Measurements from ENCODE around the gene GPR146.
"Not testable (repeated sequence)": the region's sequence is repeated elsewhere in the genome, so short reads cannot be mapped to it uniquely, and the experiment has no call there.

The GPR146 gene

DNA sequence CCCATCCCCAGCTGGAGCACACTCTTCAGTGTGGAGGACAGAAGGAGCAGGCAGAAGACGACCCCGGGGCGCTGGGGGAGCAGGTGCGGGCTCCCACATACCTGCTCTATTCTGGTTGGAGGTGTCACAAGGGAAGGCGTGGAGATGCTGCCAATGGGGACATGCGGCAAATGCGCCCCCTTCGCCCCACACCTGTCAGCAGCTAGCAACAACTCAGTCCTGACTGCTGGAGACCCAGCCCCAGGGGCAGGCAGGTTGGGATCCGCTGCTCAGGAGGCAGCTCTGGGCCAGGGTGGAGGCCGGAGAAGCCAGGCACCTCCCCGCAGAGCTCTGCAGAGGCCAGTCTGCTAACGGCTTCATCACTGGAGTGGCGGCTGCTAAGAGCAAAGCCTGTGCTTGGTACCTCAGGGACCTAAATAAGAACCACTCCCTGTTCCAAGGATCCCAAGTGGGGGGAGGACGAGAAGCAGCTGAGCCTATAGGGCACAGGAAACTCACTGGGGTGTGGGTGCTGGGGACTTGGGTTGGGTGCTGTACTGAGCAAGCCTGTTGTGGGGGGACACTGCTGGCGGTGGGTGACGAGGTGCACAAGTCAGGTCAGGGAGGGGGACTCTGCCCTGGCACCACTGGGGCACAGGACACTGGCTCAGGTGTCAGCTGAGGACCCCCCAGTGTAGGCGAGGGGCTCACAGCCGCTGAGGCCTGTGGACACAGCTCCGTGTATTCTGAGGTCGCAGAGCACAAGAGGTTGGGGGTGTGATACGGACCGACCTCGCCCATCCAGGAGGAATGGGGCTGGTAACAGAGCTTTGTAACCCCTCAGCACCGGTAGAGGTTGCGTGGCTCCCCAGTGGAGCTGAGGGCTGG, 19.2 kb upstream of the GPR146 start:
- no peak for DNase-seq

GRCh38 chr7:1025743-1026581, 18.4 kb upstream of the GPR146 start:
- no peak for DNase-seq

GRCh38 chr7:1026721-1027161, 17.6 kb upstream of the GPR146 start:
- no peak for DNase-seq

DNA sequence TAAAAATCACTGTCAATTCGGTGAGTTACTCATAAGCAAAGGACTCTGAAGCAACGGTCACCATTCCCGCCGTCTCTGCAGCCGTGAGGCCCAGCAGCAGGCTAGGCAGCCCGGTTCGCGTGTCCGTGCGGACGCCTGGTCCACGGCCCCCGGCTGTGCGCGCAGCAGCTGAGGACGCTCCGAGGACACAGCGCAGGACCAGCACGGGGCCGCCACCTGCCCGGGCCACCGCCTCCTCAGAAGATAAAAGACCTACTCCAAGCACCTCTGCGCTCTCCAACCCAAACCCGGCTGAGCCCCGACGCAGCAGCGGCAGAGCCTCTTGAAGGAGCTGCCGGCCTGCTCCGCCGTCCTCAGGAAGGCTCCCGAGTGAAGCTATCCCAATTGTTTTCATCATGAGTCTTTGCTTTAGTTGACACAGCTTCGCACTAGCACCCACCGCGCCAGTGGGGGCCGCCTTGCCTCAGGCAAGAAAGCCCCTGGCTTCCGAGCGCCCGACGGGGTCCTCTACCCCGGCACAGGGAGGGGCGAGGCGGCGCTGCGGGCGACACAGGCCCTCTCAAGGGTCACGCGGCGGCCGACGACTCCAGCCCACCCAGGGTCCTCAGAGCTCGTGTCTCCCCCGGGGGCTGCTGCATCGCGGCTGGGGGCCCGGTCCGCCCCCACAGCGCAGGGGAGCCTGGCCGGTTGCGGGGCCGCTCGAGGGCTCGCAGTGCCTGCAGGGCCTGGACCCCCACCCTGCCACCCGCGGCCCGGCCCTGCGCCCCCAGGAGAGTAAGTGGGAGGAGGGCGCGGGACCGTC, 16.9 kb upstream of the GPR146 start:
- DNase-seq: peak in 20 of 51 donors; percentile 18 to 75 (median 41)

DNA sequence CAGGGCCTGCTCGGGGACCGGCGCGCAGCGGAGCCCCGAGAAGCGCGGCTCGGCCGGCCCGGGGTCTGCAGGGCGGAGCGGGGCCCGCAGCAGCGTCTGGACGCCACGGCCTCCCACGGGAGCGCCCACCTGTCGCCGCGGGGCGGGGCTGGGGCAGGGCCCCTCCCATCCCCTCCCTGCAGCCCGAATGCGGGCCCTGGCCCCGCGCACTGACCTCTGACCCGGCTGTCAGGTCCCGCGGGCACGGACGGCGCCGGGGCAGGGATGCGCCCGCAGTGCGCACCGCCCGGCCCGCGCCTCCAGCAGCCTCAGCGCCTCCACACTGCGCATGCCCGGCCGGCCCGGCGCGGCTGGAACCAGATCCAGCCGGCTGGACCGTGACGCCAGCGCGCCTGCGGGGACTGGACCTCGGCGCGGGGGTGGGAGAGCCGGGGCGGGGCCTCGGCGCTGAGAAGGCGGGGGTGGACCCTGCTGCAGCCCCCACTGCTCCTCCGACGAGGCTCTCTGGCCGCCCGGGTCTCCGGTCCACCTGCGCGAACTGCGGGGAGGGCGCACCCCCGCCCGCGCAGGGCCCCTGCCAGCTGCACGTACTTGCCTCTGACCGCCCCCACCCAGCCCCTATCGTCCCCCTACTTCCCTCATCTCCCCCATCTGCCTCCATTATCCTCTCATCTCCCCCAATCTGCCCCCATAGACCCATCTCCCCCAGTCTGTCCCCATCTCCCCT, 16.1 kb upstream of the GPR146 start:
- DNase-seq: peak; percentile 18 to 94 (median 82)

DNA sequence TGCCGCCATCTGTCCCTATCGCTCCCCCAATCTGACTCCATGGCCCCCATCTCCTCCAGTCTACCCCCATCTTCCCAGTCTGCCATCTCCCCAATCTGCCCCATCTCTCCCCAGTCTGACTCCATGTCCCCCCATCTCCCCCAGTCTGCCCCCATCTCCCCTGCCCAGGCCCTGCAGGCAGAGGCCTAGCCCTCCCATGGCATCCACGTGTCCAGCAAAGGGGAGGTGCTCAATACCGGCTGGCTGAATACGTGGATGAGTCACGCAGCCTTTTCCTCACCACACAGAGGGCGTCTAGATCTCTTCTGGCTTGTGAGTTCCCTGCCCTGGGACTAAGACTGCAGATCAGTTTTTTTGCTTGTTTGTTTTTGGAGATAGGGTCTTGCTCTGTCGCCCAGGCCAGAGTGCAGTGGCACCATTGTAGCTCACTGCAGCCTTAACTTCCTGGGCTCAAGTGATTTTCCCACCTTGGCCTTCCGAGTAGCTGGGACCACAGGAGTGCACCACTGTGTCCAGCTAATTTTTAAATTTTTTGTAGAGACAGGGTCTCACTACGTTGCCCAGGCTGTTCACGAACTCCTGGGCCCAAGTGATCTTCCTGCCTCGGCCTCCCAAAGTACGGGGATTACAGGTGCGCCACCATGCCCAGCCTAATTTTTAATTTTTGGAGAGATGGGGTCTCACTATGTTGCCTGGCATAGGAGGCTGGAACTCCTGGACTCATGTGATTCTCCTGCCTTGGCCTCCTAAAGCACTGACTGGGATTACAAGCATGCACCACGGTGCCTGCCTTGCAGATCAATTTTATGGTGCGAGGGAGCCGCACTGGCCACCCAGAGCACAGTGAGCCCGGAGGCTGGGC, 15.3 kb upstream of the GPR146 start:
- DNase-seq: peak in 47 of 51 donors; percentile 22 to 86 (median 65)

DNA sequence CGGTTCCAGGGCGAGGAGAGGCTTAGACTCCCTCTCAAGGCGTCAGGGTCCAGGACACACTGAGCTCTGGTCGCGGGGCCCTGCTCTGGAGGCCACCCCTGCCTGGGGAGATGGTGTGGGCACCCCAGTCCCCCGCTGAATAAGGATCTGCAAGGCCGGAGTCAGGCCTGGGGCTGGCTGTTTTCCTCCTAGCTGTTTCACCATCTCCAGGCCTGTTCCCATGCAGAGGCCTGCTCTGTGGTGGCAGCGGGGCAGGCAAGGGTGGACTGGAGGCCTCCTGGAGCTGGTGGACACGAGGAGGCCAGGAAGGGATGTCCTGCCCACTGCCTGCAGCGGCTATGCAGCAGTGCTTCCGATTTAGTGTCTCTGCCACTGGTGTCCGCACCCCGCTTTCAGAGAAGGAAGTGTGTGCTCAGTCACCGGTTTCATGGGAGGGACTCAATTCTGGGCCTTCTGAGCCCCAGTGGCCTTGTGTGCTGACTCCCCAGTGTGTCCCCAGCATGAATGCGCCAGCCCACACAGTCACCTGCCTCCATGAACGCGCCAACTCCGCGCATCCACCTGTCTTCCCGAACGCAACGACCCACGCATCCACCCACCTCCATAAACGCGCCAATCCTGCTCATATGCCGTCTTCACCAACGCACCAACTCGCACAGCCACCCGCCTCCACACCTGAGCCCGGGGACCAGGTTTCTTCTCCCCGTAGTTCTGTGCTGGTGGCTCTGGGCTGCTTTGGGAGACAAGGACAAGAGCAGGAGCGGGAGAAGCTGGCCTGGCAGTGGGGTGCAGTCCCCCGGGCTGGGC, 14.5 kb upstream of the GPR146 start:
- peak in 5 of 51 donors; percentile 16 to 58 (median 31) for DNase-seq

GRCh38 chr7:1030444-1031070, 13.8 kb upstream of the GPR146 start:
- no peak for DNase-seq

DNA sequence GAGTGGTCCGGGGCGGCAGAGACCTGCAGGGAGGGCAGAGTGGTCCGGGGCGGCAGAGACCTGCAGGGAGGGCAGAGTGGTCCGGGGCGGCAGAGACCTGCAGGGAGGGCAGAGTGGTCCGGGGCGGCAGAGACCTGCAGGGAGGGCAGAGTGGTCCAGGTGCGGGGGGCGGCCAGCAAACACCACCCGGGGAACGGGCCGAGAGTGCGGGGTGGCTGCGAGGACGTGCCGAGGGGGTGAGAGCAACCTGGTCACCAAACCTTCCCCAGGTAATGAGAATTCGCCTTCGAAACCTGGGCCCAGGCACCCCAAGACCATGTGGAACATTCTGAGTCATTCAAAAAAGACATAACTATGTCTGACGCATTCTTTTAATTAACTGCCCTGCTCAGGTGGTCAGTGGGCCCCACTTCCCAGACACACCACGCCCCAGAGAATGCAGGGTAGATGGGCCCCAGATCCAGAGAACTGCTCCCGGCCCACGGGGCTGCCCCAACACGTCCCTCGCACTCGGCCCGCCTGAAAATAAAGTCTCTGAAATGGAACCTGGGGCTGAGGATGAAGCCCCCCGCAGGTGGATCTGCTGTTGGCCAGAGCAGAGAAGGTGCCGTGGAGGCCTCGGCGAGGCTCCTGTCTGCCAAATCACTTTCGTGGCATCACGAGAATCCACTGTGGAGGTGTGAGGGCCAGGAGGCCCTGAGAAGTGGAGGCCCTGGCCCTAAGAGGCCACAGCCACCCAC, 12.5 kb upstream of the GPR146 start:
- DNase-seq: no peak

DNA sequence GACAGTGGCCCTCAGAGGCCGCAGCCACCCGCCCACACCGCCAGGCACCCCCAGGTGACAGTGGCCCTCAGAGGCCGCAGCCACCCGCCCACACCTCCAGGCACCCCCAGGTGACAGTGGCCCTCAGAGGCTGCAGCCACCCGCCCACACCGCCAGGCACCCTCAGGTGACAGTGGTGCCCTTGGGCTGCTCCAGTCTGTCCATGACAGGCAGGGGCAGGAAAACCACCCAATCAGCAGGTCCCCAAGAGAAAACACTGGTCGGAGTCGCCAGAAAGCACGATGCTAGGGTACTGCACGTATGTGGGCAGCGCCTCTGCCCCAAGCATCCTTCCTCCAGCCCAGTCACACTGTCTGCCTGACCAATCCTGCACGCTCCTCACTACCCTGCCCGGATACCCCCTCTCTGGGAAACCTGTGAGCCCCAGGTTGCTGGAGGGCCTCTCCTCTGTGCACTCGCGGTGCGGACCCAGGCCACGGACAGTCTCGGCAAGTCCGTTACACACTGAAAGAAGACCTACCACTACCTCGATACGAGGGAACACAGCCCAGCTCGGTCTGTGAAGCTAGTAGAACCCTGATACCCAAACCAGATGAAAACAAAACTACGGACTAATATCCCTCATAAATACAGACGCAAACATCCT, 11.7 kb upstream of the GPR146 start:
- no peak for DNase-seq

DNA sequence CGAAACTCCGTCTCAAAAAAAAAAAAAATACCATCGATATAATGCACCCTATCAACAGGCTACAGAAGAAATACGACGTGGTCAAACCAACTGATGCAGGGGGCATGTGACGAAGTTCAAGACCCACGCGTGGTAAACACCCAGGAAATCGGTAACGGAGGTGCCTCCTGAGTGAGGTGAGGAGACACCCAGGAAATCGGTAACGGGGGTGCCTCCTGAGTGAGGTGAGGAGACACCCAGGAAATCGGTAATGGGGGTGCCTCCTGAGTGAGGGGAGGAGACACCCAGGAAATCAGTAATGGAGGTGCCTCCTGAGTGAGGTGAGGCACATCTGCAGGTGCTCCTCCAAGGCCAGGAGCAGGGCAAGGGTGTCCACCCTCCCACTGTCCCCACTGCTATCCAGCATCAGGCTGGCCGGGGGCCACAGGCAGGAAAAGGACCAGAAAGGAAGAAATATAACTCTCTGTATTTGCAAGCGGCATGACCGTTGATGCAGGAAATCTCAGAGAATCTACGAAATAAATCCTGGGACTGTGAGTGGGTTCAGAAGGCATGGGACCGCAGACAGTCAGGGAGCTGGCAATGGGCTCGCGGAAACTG, 10.7 kb upstream of the GPR146 start:
- DNase-seq: no peak

DNA sequence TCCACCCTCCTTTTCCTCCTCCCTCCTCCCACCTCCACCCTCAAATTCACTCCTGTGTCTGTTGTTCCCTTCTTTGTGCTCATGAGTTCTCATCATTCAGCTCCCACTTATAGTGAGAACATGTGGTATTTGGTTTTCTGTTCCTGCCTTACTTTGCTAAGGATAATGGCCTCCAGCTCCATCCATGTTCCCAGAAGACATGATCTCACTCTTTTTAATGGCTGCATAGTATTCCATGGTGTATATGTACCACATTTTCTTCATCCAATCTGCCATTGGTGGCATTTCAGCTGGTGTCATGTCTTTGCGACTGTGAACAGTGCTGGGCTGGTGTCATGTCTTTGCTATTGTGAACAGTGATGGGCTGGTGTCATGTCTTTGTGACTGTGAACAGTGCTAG, 9.6 kb upstream of the GPR146 start:
- DNase-seq: not testable (repeated sequence)

GRCh38 chr7:1036164-1036928, 8.0 kb upstream of the GPR146 start:
- DNase-seq: not testable (repeated sequence)

- not testable (repeated sequence) for DNase-seq
Observed at GRCh38 chr7:1040233-1040632, 4.1 kb upstream of the GPR146 start.

DNA sequence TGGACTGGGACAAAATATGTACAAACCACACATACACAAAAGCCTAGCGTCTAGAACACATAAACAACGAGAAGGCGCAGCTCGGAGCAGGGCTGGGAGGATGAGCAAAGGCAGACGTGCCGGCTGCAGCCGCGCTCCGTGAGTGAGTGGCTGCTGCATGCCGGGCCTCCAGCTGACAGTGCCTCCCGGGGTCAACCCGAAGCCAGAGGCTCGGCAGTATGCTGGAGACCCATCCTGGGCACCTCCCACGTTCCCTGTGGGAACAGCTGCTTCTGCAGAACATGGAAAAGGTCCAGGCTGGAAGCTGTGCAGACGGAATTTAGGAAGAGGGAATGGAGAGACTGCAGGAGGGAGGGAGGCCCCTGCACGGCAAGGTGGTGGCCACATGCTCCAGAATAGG, 3.6 kb upstream of the GPR146 start:
- peak in 5 of 51 donors; percentile 4 to 51 (median 22) for DNase-seq
